Fibroblast of skin of right biceps (primary cell): ENCODE measurements around the gene COL27A1.
"Not testable (repeated sequence)": the region's sequence is repeated elsewhere in the genome, so short reads cannot be mapped to it uniquely, and the experiment has no call there.

Experiments
- DNase-seq: peaks from one replicate; pipeline ENCODE4 v3.0.0-alpha.2; 2013

COL27A1 gene

GRCh38 chr9:114311571-114312512 lies 156.5 kb downstream of the COL27A1 start:
- no peak for DNase-seq

GRCh38 chr9:114312513-114312875 lies 157.2 kb downstream of the COL27A1 start:
- DNase-seq = no peak

GRCh38 chr9:114313186-114313585 lies 157.8 kb downstream of the COL27A1 start:
- no peak for DNase-seq

- no peak for DNase-seq
Observed at GRCh38 chr9:114314256-114314867, 159.0 kb downstream of the COL27A1 start.

GRCh38 chr9:114314881-114315722 lies 159.8 kb downstream of the COL27A1 start:
- DNase-seq = no peak

- DNase-seq = no peak
Observed at GRCh38 chr9:114315723-114316363, 160.5 kb downstream of the COL27A1 start.

- no peak for DNase-seq
Observed at GRCh38 chr9:114316605-114317230, 161.4 kb downstream of the COL27A1 start.

- peak; percentile 83 for DNase-seq
Observed at GRCh38 chr9:114317665-114318357, 162.5 kb downstream of the COL27A1 start.

- DNase-seq = no peak
Observed at GRCh38 chr9:114318416-114318815, 163.1 kb downstream of the COL27A1 start.

GRCh38 chr9:114319147-114319546 lies 163.8 kb downstream of the COL27A1 start:
- DNase-seq = no peak

GRCh38 chr9:114320710-114321109 lies 165.4 kb downstream of the COL27A1 start:
- peak; percentile 67 for DNase-seq

- peak; percentile 75 for DNase-seq
Observed at GRCh38 chr9:114321759-114322158, 166.4 kb downstream of the COL27A1 start.

GRCh38 chr9:114322160-114322818 lies 167.0 kb downstream of the COL27A1 start:
- peak; percentile 40 for DNase-seq

GRCh38 chr9:114322831-114323531 lies 167.6 kb downstream of the COL27A1 start, which contains the start of gene ORM1:
TSS of gene ORM1 (plus strand) at chr9:114323098. CDS start at chr9:114323134, 36 bp downstream.
- DNase-seq = not testable (repeated sequence)

- not testable (repeated sequence) for DNase-seq
Observed at GRCh38 chr9:114323849-114324248, 168.5 kb downstream of the COL27A1 start.

GRCh38 chr9:114324492-114324891 lies 169.2 kb downstream of the COL27A1 start:
- DNase-seq = no peak

GRCh38 chr9:114324965-114325364 lies 169.6 kb downstream of the COL27A1 start:
- not testable (repeated sequence) for DNase-seq

- not testable (repeated sequence) for DNase-seq
Observed at GRCh38 chr9:114325684-114326254, 170.4 kb downstream of the COL27A1 start.

GRCh38 chr9:114327749-114328148 lies 172.4 kb downstream of the COL27A1 start:
- no peak for DNase-seq

- not testable (repeated sequence) for DNase-seq
Observed at GRCh38 chr9:114328357-114328820, 173.1 kb downstream of the COL27A1 start.
